HG02885 (cell line): ENCODE data around the gene RPS15.
A peak's percentile ranks its signal among the peaks of the same experiment; 100 is the strongest.
"Not testable (repeated sequence)": the region's sequence is repeated elsewhere in the genome, so short reads cannot be mapped to it uniquely, and the experiment has no call there.

Experiments used
- ATAC-seq: cut with Tn5 transposase; IDR thresholded peaks from one replicate; pipeline ENCODE4 v1.9.1; 2021; ENCODE audit warnings: mild to moderate bottlenecking; ENCODE audit not compliant: unreplicated experiment, poor library complexity

The RPS15 gene

GRCh38 chr19:1477056-1477455 lies 38.9 kb downstream of the RPS15 start:
- ATAC-seq = not testable (repeated sequence)

- peak; percentile 86 for ATAC-seq
Measured at GRCh38 chr19:1478934-1479707, 40.9 kb downstream of the RPS15 start, which contains the start of gene C19orf25. Gene C19orf25 (minus strand): TSS chr19:1479215. CDS start chr19:1478903, 312 bp downstream.

- ATAC-seq = no peak
Measured at GRCh38 chr19:1481224-1481892, 43.2 kb downstream of the RPS15 start.

DNA sequence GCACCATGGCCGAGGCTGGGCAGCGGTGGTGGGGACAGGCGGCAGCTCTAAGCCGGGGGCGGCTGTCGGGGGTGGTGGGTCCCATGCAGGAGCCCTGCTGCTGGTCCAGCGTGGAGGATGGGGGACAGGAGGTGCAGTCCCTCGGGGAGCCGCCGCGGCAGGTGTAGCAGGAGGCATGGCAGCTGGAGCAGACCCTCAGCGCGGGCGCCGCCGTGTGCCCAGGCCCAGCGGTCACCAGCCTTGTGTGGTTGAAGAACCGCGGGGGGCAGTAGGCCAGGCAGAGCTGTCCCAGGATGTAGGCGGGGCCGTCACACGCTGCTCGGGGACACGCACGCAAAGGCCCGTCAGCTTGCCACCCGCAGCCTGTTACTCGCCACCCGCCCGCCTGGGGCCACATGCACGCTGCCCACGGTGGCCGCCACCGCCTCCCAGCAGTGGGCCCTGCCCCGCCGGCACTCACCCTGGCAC lies 43.7 kb downstream of the RPS15 start:
- ATAC-seq = no peak

- ATAC-seq = no peak
Measured at GRCh38 chr19:1482361-1483130, 44.4 kb downstream of the RPS15 start.

DNA sequence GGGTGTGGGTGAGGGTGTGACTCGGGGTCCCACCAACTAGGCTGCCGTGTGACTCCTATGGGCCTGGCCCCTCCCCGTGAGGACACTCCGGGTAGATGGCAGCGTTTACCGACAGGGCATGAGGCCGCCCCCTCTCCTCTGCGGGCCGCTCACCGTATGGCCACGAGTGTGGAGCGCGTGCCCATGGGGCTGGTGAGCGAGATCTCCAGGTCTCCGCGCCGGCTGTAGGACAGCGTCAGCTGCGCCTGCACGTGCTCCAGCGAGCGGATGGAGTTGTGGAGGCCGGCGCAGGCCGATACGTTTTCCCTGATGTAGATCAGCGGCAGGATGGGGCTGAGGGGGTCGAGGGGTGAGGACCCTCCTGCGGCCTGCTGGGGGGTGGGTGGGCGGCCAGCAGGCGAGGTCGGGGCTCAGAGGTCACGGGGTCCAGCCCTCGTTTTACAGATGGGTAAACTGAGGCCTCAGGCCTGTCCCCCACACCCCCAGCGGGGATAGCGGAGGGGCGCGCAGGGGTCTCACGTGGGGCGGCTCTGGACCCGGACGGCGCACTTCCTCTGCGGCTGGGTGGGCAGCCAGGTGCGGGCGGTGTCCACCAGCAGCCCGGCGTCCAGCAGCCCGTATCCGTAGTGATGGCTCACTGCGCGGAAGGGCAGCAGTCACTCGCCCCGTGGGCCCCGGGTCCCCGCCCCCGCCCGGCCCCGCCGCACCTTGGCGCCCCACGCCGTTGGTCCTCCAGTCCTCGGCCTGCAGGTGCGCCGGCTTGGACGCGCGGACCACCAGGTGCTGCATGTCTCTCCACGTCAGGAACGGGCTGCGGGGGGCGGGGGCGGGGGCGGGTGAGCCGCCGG lies 45.2 kb downstream of the RPS15 start:
- no peak for ATAC-seq

GRCh38 chr19:1483979-1484428 lies 45.8 kb downstream of the RPS15 start:
- no peak for ATAC-seq

DNA sequence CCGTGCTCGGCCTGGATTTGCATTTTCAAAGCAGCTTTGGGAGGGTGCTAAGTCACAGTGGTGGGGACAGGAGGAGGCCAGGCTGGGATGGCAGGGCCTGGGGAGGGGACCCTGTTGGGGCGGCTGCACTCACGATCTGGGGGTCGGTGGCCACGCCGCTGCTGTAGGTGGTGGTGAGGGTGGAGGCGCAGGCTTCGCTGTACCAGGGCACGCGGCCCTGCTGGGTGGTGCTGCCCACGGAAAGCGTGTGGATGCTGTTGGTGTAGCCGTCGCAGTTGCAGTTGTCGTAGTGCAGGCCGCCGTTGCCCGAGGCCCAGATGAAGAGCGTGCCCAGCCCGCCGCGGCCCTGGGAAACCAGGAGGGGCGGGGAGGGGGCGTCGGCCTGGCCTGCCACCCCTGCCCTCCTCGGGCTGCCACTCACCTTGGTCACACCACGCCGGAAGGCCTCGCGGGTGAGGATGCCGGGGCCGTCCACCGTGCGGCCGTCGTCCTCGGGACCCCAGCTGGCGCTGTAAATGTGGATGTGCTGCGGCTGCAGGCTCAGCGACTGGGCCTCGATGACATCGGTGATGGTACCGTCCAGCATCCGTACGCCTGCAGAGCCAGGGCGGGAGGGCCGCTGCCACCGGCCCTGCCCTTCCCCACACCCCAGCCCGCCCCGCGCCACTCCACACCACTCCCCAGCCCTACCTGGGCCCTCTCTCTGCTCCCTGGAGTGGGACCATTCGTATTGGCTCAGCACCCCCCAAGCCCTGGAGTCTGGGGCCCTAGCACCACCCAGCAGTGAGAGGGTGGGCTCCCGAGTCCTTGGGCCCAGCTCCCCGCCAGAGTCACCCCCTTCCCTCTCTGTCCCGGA lies 48.8 kb downstream of the RPS15 start:
- ATAC-seq = no peak

DNA sequence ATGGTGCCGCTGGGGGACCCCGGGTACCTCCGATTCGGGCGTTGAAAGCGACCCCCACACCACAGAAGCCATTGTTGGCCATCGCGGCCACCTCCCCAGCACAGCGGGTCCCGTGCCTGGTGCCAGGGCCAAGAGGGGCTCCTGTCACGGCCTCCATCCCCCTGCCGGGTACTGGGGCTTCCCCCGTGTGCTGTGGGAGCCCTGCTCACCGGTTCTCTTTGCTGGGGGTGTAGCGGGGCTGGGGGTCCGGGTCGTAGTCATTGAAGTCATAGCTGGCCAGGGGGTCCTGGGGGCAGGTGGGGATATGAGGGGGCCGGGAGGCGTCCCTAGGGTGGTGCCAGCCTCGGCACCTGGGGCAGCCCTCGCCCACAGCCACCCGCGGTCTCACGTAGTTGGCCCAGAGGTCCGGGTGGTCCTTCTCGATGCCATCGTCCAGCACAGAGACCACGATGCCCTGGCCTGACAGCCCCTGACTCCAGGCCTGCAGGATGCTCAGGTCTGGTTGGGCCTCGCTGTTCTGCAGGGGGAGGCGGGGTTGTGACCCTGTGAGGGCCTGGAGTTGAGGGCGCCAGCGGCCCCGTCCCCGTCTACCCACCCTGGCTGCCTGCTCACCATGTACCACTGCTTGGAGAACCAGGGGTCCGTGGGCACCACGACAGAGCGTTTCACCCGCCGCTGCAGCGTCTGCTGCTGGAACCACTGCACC lies 49.5 kb downstream of the RPS15 start:
- no peak for ATAC-seq

- ATAC-seq = no peak
Measured at GRCh38 chr19:1488282-1488601, 50.0 kb downstream of the RPS15 start.

- no peak for ATAC-seq
Measured at GRCh38 chr19:1489463-1490310, 51.5 kb downstream of the RPS15 start.
